Stimulated activated CD8-positive, alpha-beta memory T cell treated with anti-CD3 and anti-CD28 coated beads, Interleukin-7, amount 100 ng/mL, for 24 hours (primary cell): ENCODE data around the gene MAGEF1.

Experiments used
- DNase-seq: peaks from one replicate; pipeline ENCODE4 v3.0.0-alpha.2; 2020; ENCODE audit warnings: low read depth

MAGEF1 gene

DNA sequence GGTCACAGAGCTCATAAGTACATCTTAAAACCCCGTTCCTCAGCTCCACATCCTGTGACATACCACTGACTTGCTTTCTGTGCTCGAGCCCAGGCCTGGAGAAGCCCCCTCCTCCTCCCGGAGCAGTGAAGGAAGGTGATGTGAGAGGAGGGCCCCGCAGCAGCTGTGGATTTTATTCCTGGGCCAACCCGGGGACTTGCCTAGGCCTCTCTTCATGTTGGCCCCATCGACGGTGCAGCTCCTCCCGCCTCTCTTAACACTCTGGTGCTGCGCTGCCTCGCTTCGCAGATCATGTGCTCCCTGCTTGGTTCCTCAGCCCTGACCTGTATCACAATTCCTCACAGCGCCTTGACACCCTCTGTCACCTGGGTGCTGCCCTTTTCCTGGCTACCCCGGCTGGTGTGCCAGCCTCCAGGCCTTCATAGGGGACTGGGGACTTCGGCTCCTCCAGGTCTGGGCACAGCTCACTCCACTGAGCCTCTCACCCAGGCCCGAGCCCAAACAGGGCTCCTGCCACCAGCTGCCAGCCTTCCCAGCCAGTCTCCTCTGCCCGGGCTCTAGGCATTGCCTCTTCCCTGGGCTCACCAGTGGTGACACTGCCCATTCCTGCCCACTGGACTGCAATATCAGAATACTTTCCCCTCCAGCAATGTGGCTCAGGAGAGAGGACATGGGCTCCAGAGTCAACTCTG lies 21.5 kb downstream of the MAGEF1 start:
- DNase-seq = no peak

DNA sequence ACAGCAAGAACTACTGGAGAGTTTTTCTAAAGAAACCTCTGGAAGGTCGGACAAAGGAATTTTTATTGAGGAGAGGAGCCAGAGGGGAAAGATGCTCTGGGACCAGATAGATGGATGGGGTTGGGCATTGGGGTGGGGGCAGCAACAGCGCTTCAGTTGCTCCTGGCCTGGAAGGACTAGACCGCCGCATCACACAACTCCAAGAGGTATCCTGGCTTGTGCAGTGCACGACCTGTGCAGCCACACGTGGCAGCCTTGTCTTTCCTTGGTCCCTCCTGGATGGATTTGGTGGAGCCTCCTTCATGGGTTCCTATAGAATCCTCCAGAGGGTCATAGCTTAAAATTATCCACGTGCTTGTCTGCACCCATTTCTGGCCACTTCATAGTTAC lies 23.0 kb downstream of the MAGEF1 start:
- DNase-seq = no peak

DNA sequence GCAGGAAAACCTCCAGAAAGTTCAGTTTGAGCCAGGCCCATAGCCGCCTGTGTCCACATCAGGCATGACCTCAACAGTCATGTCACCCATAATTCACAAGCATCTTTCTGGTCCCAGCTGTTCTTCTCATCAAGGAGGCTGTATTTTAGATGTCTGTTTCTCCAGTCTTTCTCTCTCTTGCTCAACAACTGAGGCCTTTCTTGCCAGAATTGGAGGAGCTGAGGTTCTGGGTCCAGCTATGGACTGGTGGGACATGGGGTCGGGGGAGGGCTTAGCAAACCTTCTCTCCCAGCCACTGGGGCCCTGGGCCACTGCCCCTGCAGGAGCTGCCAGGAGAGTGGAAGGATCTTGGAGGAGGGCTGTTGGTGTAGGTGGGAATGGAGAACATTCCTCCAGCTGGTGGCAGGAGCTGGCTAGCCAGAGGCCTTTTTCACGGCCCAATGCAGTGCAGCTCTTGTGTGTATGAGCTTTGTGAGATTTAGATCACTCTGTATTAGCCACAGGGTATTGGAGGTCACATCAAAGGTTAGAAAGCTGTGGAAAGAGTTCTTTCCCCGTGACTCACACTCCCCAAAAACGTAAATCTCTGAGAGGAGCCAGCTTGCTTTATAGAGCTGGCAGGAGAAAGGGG lies 23.5 kb downstream of the MAGEF1 start:
- DNase-seq = no peak

DNA sequence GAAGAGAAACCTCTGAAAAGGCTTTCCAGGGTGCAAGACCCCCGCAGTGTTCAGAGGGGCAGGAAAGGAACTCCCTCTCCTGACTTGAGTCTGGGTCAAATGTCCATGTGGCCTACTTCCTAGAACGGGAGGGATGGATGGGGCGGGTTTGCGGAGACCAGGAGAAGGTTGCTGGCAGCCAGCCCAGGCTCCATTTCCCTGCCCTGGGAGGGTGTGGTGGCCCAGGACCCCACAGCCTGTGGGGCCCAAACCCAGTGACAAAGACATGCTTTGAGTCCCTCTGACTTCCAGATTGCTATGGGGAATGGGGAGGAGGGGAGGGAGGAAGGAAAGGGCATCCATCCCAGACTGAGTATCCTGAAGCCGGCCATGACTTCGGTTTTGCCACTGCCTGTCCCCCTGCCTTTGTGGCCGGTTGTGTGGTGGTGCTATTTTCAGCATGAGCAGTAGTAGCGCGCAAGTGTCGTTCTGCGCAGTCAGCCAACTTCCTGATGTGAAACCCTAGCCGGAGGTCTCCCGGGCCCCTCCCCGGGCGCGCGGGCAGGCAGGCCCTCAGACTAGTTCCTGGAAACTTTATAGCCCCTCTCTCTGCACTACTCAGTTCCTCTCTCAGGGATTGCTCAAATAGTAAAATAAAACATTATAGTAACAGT lies 24.4 kb downstream of the MAGEF1 start:
- no peak for DNase-seq

DNA sequence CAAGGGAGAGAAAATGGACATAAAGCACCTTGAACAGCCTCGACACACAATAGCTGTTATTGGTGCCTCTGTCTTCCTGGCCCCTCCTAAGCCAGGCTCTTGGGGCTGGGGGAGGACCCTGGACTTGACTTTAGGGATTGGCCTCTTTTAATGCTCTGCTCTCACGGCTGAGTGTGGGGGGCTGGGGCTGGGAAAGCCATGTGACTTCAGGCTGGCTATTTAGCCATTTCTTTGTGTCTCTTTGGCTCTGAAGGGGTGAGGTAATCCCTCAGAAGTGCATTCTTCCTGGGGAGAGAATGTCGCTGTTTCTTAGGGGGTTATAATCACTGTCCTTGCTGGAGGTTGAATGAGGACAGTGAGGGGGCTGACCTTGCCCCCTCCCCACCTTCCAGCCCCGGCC lies 26.2 kb downstream of the MAGEF1 start:
- DNase-seq = no peak

DNA sequence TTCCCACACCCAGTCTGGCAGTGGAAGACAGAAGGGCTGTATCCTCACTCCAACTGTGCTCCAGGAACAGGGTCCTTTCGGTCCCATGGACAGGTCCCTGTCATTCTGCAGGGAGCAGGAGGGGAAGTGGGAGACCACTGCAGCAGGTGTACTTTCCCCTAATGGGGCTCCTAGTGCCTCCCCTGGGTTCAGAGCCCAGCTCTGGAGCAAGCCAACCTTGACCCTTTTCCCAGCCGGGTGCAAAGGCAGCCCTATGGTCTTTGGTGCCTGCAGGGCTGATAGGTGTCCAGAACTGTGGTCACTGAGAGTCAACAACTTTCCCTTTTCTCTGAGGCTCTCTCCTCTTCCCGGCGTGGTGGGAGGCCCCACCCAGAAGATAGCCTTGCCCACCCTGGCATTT lies 26.8 kb downstream of the MAGEF1 start:
- DNase-seq = no peak

DNA sequence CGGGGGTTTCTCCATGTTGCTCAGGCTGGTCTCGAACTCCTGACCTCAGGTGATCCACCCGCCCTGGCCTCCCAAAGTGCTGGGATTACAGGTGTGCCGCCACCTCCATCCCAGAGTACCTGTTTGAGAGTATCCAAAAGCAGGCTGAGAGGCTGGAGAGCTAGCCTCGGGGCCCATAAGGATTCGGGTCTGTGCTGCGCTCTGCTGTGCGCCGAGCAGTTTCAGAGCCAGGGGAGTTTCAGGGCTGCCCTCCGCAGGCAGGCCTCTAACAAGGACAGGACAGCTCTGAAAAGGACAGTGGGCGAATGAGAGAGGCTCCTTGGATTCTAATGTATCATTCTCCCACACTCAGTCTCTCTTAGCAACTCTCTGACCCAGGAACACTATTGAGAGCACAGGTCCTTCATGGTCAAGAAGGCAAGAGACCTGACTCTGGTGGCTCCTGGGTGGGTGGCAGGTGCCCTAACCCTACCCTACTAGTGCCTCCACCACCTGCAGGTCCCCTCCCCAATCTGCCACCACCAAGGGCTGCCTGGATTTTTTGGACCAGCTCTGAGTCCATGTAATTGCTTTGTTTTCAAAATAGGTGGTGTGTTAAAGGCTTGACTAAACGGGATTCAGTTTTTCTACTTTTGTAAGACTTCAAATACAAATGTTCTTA lies 27.8 kb downstream of the MAGEF1 start:
- DNase-seq = no peak

DNA sequence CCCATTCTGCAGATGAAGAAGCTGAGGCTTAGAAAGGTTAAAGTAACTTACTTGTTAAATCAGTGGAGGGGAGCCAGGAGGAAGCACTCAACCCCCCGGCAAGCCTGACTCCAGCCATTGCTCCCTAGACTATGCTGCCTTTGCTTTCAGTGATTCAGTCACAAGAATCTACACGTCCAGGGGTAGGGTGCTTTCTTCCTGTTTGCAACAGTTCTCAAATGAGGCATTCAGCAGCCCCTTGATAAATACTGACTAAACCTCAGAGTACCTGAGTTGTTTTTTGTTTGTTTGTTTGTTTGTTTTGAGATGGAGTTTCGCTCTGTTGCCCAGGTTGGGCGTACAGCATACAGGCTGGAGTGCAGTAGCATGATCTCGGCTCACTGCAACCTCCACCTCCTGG lies 28.6 kb downstream of the MAGEF1 start:
- DNase-seq = no peak

DNA sequence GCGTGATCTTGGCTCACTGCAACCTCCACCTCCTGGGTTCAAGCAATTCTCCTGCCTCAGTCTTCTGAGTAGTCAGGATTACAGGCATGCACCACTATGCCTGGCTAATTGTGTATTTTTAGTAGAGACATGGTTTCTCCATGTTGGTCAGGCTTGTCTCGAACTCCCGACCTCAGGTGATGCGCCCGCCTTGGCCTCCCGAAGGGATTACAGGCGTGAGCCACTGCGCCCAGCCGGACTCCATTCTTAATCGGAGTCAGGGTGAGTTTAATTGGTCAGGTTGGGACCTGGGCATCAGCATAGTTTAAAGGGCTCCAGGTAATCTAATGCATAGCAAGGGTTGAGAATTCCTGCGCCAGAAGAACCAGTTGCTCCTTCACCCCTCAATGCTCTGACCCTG lies 29.2 kb downstream of the MAGEF1 start:
- no peak for DNase-seq

DNA sequence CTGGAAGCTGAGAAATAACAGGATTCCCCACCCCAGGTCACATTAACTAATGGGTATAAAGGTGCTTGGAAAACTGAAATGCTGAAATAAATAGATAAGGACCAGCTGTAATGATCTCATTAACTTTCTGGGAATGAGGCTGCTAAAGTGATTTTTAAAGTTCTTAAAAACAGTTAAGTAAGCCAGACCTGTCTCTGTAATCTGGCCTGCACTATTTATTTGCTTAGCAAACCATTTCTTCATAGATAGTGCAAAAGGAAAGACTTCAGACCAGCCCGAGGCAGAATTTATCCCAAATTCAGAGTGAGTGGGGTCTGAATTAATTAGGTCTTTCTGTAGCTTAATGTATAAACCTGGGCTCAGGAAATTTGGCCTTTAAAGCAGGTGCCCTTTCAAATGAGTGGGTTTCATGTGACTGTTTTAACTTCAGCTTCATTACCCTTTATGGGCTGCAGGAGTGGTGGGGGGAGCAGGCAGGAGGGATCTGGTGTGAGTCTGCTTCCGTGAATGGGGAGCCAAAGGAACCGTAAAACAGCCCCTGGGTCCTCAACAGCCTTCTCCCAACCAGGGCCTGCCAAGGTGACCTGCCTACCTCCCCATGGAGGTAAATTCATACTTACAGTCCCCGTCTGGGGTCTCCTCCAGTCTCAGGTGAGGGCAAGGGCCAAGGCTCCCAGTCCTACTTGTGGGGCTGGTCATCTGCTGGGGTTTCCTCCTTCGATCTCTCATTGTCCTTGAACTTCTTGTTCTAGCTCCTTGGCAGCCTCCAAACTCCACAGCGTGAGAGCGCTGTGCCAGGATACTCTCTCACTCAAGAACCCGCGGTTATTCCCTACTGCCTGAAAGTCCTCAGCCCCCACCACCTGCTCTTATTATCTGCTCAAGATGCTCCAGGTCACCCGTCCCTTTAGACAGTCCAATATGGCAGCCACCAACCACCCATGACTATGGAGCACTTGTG lies 31.2 kb downstream of the MAGEF1 start:
- DNase-seq = no peak

DNA sequence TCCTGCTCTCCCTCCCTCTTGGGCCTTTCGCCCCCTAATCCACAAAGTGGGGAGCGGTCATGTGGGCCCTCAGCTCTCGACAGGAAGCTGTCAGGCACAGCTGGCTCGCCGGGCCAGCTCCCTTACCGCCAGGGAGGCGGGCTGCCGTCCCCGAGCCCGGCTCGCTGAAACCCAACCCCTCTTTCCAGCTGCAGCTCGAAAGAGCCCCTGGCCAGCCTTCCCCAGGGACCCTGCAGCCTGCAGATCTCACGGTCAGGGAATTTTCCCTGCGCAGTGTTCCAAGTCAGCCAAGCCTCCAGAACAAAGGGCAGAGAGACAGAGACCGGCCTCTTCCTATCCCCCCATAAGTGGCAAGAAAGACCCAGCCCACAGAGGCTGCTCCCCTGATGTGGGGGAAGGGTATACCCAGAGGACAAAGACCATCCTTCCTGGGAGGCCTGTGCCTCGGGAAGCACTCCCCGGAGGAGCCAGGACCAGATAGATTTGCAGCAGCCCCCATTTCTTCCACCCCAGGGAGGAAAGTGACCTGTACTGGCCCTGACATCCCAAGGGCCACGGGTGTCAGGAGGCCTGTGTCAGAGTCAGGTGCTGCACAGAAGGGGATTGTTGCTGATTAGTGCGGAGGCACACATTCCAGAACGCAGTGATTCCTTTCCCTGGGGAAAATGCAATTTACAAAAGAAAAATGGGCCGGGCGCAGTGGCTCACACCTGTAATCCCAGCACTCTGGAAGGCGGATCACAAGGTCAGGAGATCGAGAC lies 32.6 kb downstream of the MAGEF1 start:
- DNase-seq = no peak

DNA sequence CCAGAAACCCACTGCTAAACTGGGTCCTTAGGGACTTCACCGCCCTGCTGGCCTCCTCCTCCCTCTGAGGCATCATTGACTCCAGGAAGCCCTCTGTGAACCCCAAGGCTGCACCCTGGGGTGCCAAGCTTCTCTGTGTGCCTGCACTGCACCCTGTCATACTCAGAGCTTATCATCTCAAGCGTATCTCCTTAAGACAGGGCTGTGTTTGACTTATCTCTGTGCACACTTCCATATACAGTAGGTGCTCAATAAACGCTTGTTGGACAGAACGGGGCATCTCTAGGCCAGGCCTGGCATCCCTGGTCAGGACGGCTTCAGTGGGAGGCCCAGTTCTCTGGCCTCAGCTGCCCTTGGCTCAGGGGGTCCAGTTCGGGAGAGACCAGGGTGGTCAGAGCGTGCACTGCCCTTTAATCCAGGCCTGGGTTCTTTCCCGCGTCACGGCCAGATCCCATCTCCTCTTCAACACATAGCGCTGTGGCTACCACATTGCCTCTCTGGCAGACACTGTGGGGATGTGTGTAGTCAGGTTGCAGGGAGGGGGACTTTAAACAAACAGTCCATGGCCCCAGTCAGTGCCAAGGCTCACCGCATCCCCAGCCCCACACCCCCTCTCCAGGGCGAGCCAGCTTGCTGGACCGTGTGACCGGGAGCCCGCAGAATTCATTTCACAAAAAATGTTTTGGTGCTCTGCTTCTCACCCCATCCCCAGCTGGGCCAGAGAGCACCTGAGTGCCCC lies 33.4 kb downstream of the MAGEF1 start:
- no peak for DNase-seq

DNA sequence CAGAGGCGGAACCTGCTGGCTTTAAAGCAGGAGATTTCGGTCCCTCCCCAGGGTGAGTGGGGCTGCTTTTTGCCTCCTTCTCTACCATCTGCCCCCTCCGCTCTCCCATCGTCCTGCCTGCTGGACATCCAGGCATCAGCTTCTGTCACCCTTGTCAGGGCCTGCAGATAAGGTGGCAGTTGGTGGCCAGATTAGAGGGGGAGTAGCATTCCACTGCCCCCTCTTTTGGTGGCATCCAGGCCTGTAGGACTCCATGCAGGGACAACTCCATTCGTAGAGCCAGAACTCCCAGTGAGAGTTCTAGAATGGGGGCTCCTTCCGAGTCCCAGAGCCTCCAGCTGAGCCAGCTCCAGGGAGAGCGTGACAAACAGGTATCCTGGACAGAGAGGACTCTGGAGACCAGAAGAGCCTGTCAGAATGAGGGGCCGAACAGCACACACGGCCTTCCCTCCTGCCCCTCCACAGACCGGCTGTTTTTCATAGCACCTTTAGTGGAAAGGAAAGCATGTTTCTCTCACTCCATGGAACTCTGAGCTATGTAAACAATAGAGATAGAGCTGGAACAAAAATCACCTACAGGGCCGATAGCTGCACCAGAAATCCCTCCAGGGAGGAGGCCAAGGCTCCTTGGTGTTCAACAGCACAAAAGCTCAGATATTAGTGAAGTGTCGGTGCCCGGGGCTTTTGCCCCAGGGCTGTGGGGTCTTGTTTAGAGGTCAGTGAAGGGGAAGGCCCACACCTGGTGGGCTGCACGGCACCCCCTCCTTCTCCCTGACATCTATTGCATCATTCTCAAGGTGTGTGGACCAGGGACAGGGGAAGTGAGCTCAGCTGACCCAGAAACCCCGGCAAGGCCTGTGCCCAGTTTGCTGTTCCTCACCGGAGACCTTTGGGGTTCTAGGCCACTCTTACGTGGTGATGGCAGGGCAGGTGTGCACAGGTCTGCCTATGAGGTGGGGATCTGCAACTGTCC lies 34.2 kb downstream of the MAGEF1 start:
- no peak for DNase-seq

DNA sequence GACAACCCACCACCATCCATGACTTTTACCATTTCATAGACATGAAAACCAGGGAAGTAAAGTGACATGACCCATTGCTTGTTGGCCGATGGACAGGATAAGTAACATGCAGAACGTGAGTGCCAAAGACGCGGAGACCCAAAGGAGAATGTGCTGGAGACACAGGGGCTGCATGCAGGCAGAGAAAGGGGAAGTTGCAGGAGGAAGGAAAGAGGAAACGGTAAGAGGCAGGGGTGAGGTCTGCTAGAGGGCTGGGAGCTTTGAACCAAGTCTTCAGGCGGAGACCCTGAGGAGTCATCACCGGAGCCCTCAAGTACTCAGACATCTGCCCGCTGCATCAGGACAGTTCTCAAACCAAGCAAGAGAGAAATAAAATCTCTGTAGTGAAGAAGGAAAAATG lies 34.9 kb downstream of the MAGEF1 start:
- DNase-seq = no peak

DNA sequence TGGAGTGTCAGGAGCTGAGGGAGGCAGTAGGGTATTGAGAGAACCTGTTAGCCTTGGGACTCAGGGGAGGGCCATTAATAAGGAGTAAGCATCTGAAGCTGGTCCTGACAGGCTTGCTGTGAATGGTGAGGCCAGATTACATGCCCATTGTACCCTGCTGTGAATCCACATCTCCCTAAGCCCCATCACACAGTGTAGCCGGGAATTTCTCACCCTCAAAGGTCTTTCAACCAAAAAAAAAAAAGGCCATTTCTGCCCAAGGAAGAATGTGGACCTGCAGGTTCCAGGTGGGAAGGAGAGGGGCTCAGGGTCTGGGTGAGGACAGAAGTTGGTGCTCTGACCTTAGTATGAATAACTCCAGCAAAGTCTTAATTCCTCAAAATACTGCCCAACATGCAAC lies 37.2 kb downstream of the MAGEF1 start:
- DNase-seq = no peak

DNA sequence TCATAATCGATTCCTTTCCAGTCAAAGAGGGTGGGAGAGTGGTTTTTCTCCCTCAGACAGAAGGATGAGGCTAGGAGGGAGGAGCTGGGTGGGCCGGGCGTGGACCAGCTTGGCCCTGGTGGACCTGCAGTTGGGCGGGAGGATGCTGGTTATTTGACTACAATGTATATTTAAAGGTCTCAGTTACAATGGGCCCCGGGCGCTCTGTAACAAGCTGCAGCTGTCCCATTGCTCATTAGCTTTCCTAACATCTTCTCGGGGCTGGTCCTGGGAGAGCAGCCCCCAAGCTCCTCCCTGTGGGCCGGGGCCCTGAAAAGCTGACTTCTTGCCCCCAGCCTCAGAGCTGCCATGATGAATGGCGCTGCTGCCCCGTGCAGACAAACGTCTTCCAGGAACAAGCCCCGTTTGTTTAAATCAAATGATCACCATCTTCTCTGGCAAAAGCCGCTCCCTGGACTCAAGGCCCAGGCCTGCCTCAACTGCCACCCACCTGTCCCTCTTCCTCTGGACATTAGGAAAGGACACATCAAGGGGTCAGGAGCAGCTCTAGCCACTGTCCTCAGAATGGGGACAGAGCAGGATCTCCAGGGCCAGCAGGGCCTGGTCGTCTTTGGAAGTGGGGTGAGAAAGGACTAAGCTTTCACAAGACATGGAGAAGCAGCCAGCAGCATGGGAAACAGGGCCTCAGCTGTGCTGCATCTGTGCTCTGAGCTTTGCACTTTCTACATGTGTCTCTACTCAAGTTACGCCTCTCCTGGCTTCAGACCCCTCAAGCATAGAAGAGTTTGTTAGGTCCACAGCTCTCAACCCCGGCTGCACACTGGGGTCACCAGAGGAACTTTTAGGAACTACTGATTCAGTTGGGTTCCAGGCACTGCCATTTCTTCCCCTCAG lies 38.6 kb downstream of the MAGEF1 start:
- DNase-seq = no peak

DNA sequence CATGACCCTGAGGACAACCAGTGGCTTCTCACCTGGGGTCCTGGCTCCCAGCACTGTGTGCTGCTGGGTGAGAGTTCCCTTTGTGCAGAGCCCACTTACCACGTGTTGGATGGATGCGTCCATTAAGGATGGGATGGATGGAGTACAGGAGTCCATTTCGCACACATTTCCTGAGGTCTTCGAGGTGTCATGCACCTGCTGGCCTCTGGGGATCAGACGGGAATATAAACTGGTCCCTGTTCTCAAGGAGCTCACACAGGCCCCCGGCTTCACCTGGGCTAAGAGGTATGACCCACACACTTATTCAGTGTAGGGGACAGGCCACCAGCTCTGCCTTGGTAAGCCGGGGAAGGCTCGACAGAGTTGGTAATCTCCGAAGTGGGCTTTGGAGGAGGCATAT lies 39.5 kb downstream of the MAGEF1 start:
- no peak for DNase-seq

DNA sequence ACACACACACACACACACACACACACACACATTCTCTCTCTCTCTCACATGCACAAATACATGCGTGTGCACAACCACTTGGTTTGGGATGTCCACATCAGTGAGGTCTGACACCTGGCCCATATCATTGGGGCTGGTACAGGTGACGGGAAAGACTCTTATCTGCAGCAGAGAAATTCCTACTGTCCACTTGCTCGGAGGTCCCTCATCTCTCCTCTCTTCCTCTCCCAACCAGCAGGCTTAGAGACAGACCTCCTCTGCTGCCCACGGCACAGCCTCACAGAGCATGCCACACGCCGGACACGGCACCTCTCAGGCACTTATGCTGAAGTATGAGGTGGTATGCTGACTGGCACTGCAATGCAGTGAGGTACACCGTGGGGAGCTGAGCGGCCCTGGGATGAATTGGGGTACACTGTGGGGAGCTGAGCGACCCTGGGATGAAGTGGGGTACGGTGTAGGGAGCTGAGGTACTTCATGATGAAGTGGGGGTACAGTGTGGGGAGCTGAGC lies 41.7 kb downstream of the MAGEF1 start:
- no peak for DNase-seq
